Esophagus (tissue), 2 donors: ENCODE data around the gene NUP155. TPM values are rescaled to one million over a fixed set of nuclear protein-coding genes. Genes with fewer than 3 reads are reported as not detected.
"Not testable (repeated sequence)": the region's sequence is repeated elsewhere in the genome, so short reads cannot be mapped to it uniquely, and the experiment has no call there.

ENCODE experiments used
- H3K27ac ChIP-seq, 2 donors: one replicate each; pipeline ENCODE4 v1.5.1; 2013; ENCODE audit warnings: low read depth in 2 of 2, mild to moderate bottlenecking in 2 of 2, inconsistent platforms in 1 of 2, low read length in 1 of 2, moderate library complexity in 1 of 2
- H3K27me3 ChIP-seq, 2 donors: one replicate each; pipeline ENCODE4 v1.6.1; 2013; ENCODE audit warnings: low read length in 2 of 2, control low read depth in 1 of 2, mild to moderate bottlenecking in 1 of 2; ENCODE audit not compliant: insufficient read depth in 2 of 2, control insufficient read depth in 1 of 2
- H3K36me3 ChIP-seq, 2 donors: one replicate each; pipeline ENCODE4 v1.6.1; 2013; ENCODE audit warnings: low read length in 1 of 2; ENCODE audit not compliant: control insufficient read depth in 2 of 2, insufficient read depth in 2 of 2
- H3K4me1 ChIP-seq, 2 donors: one replicate each; pipeline ENCODE4 v1.6.1; 2013; ENCODE audit warnings: low read length in 1 of 2; ENCODE audit not compliant: control insufficient read depth in 2 of 2, insufficient read depth in 2 of 2
- H3K4me3 ChIP-seq, 2 donors: one replicate each; pipeline ENCODE4 v1.5.1; 2013; ENCODE audit warnings: low read length in 2 of 2, mild to moderate bottlenecking in 2 of 2, low read depth in 1 of 2, moderate library complexity in 1 of 2
- H3K9me3 ChIP-seq, 2 donors: one replicate each; pipeline ENCODE4 v1.6.1; 2013; ENCODE audit warnings: mild to moderate bottlenecking in 2 of 2, low read depth in 1 of 2, low read length in 1 of 2, moderate library complexity in 1 of 2; ENCODE audit not compliant: control insufficient read depth in 2 of 2, insufficient read depth in 1 of 2
- WGBS, 2 donors: extraction: QIAGEN DNeasy Blood & Tissue Kit; methylation state at CpG; one replicate each; pipeline ENCODE4 v1.1.7; 2013; 5-methylcytosine and 5-hydroxymethylcytosine counted together
- polyA plus RNA-seq, 2 donors: library from polyadenylated mRNA; stranded (reverse); fragments of 200-250 nt; gene quantifications; one replicate each; pipeline ENCODE4 v1.2.3, GENCODE V29; 2013
- donor health status: healthy with polysubstance abuse.
- donor health status: Bipolar disorder and iron deficiency.

The NUP155 gene
- polyA plus RNA-seq, 2 donors = 2.6 to 5.1 TPM

DNA sequence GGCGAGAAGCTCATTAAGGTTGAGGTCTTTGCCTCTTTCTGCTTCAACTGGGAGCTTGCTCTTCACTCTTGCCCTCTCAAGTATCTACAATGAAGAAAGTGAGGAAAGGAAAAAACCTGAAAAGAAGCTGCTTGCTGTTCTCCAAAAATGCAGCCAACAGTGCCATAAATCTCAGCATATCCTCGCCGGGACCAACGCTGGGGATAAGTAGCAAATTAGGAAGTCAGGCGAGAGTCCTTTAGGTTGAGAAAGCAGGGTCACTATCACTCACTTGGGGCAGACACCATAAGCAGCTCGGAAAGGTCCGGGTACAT is 399 bp downstream of the NUP155 start:
- Histone ChIP-seq H3K36me3 (no peaks in the 10 kb centered on the region), H3K27ac (peak overlapping the region; percentile 83 to 95), H3K4me3 (peak overlapping the region; percentile 64 to 99), H3K9me3 (no peaks in the 10 kb centered on the region), H3K4me1 (no peaks in the 10 kb centered on the region), H3K27me3 (no peaks in the 10 kb centered on the region)
- 0% methylated on average over 7 of the region's 7 CpGs for WGBS, 2 donors

DNA sequence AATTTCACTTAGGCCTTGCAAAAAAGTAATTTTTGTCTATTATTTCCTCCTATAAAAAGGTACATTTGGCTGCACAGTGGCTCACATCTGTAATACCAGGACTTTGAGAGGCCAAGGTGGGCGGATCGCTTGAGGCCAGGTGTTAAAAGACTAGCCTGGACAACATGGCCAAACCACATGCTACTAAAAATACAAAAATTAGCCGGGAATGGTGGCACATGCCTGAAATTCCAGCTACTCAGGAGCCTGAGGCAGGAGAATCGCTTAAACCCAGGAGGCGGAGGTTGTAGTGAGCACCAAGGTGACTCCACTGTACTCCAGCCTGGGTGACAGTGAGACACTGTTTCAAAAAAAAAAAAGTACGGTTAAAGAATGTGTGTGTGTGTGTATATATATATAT is 15.7 kb downstream of the NUP155 start:
- H3K4me3 ChIP-seq = no peak overlapping the region
- no peaks in the 10 kb centered on the region for H3K27me3 ChIP-seq
- 94 to 98% methylated on average over 6 of the region's 6 CpGs for WGBS, 2 donors
- peaks cover 0 to 3% of the 10 kb centered on the region in 2 donors for H3K36me3 ChIP-seq
- H3K27ac ChIP-seq = no peak overlapping the region
- H3K4me1 ChIP-seq = no peaks in the 10 kb centered on the region
- H3K9me3 ChIP-seq = no peaks in the 10 kb centered on the region

GRCh38 chr5:37342741-37343140 is 28.2 kb downstream of the NUP155 start:
- H3K9me3 ChIP-seq, H3K27me3 ChIP-seq, H3K27ac ChIP-seq, H3K4me1 ChIP-seq, H3K4me3 ChIP-seq: not testable (repeated sequence)
- 97 to 98% methylated on average over 18 of the region's 18 CpGs for WGBS, 2 donors
- H3K36me3 ChIP-seq = peaks cover 0 to 11% of the 10 kb centered on the region in 2 donors

DNA sequence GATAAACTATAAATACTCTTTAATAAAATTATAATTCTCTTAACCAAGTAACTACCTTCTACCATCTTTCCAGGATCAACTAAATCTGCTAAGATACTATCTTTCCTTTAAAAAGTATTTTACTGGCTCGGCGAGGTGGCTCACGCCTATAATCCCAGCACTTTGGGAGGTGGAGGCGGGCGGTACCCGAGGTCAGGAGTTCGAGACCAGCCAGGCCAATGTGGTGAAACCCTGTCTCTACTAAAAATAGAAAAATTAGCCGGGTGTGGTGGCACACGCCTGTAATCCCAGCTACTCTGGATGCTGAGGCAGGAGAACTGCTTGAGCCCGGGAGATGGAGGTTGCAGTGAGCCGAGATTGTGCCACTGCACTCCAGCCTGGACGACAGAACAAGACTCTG is 36.2 kb downstream of the NUP155 start:
- 93 to 97% methylated on average over 12 of the region's 12 CpGs for WGBS, 2 donors
- H3K27me3 ChIP-seq, H3K36me3 ChIP-seq, H3K4me1 ChIP-seq, H3K9me3 ChIP-seq, H3K4me3 ChIP-seq, H3K27ac ChIP-seq: not testable (repeated sequence)

DNA sequence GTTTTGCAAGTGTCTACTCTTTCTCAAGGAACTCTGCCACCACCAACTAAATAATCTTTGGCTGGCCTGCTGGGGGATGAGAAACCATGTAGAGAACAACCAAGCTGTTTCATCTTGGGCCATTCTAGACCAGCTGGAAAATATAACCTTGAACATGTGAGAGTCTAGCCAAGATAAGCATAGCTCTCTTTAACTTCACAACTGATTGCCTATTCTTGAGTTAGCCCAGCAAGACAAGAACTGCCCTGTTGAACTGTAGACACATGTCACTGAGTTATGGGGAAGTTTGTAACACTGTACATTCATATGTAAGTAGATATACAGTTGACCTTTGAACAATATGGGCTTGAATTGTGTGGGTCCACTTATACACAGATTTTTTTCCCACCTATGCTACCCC is 44.4 kb downstream of the NUP155 start:
- no peaks in the 10 kb centered on the region for H3K9me3 ChIP-seq
- no peaks in the 10 kb centered on the region for H3K27me3 ChIP-seq
- H3K27ac ChIP-seq = no peak overlapping the region
- H3K36me3 ChIP-seq = peaks cover 8 to 14% of the 10 kb centered on the region in 2 donors
- no peaks in the 10 kb centered on the region for H3K4me1 ChIP-seq
- H3K4me3 ChIP-seq = no peak overlapping the region

DNA sequence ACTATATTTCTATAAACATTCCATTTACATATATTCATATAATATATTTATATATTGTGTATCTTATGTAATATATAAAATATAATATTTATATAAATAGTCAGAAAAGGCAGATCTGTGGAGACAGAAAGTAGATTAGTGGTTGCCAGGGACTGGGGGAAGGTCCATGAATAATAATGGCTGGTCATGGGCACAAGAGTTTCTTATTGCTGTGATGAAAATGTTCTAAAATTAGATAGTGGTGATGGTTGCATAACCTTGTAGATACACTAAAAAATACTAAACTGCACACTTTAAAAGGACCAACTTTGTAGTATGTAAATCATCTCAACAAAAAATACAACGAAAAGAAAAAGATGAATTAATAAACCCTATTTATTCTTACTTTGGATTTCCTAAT is 47.3 kb downstream of the NUP155 start:
- Histone ChIP-seq H3K4me3 (no peak overlapping the region), H3K27ac (no peak overlapping the region), H3K36me3 (peaks cover 11 to 18% of the 10 kb centered on the region in 2 donors), H3K27me3 (no peaks in the 10 kb centered on the region), H3K9me3 (no peaks in the 10 kb centered on the region), H3K4me1 (no peaks in the 10 kb centered on the region)
- 96 to 97% methylated on average over 1 of the region's 1 CpG for WGBS, 2 donors

DNA sequence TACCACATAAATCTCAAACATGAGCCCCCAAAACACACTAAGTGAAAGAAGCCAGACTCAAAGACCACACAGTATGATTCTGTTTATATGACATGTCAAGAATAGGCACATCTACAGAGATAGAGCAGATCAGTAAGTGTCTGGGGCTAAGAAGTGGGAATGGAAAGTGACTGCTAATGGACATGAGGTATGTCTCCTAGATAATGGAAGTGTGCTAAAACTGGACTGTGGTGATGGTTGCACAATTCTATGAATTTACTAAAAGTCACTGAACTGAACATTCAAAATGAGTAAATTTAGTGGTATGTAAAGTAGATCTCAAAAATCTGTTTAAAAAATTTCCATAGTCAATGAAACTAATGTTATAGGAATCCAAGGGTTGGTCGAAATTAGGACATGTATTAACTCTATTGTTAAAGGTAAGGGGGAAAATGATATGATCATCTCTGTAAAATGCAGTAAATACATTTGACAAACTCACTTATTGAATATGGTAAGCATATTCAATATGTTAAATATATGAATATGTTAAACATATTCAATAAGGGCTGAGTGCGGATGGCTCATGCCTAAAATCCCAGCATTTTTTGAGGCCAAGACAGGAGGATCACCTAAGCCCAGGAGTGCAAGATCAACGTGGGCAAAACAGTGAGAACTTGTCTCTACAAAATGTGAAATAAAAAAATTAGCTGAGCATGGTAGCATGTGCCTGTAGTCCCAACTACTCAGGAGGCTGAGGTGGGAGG is 51.7 kb downstream of the NUP155 start:
- no peak overlapping the region for H3K4me3 ChIP-seq
- H3K27me3 ChIP-seq = no peaks in the 10 kb centered on the region
- WGBS, 2 donors = 92 to 93% methylated on average over 3 of the region's 3 CpGs
- H3K27ac ChIP-seq = no peak overlapping the region
- H3K36me3 ChIP-seq = peaks cover 7 to 10% of the 10 kb centered on the region in 2 donors
- H3K9me3 ChIP-seq = no peaks in the 10 kb centered on the region
- H3K4me1 ChIP-seq = no peaks in the 10 kb centered on the region

GRCh38 chr5:37316027-37316426 is 54.9 kb downstream of the NUP155 start:
- H3K36me3 ChIP-seq = peaks cover 7 to 11% of the 10 kb centered on the region in 2 donors

DNA sequence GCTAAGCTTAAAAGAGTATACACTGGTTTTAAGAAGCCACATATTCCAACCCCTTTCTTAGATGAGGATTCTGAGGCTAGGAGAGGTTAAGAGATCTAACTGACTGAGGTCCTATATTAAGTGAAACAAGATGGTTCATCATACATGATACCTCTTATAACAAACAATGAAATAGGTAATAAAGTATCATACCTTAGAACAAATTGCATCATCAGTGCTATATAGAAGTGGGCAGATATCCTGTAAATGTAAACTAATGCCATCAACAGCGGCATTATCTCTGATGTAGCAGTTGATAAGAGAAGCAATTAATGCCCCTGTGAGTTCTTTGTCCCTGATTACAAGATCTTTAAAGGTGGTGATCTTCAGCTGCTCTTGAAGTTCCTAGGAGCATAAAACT is 60.5 kb downstream of the NUP155 start:
- H3K27me3 ChIP-seq = no peaks in the 10 kb centered on the region
- no peak overlapping the region for H3K27ac ChIP-seq
- 89 to 96% methylated on average over 1 of the region's 1 CpG for WGBS, 2 donors
- peaks cover 0 to 10% of the 10 kb centered on the region in 2 donors for H3K36me3 ChIP-seq
- no peak overlapping the region for H3K4me3 ChIP-seq
- H3K9me3 ChIP-seq = no peaks in the 10 kb centered on the region
- no peaks in the 10 kb centered on the region for H3K4me1 ChIP-seq

More at GRCh38 chr5:37316027-37316426, 54.9 kb downstream of the NUP155 start:
- H3K4me3 ChIP-seq = no peak overlapping the region
- WGBS, 2 donors = 92 to 94% methylated on average over 4 of the region's 4 CpGs
- no peaks in the 10 kb centered on the region for H3K9me3 ChIP-seq
- no peak overlapping the region for H3K27ac ChIP-seq
- H3K27me3 ChIP-seq = no peaks in the 10 kb centered on the region
- H3K4me1 ChIP-seq = no peaks in the 10 kb centered on the region

- Histone ChIP-seq H3K36me3 (peaks cover 0 to 9% of the 10 kb centered on the region in 2 donors), H3K27ac (no peak overlapping the region)
- 86 to 94% methylated on average over 4 of the region's 4 CpGs for WGBS, 2 donors
Observed at GRCh38 chr5:37308793-37309192, 62.1 kb downstream of the NUP155 start.

More at GRCh38 chr5:37308793-37309192, 62.1 kb downstream of the NUP155 start:
- H3K4me3 ChIP-seq = no peak overlapping the region
- no peaks in the 10 kb centered on the region for H3K4me1 ChIP-seq
- no peaks in the 10 kb centered on the region for H3K9me3 ChIP-seq
- no peaks in the 10 kb centered on the region for H3K27me3 ChIP-seq
